H9 (cell line): Measurements from ENCODE around the gene RAD21L1. TPM values are rescaled to one million over a fixed set of nuclear protein-coding genes. Genes with fewer than 3 reads are reported as not detected.

Experiments used
- DNase-seq: peaks from one replicate; pipeline ENCODE4 v3.0.0-alpha.2; 2017
- H2AFZ ChIP-seq: one replicate; pipeline ENCODE4 v1.6.1; 2013; ENCODE audit warnings: mild to moderate bottlenecking, low read length, control low read depth, moderate library complexity
- H2AK5ac ChIP-seq: 2 replicates; pipeline ENCODE4 v1.6.1; 2013; ENCODE audit warnings: low read length, control low read depth, mixed read lengths; ENCODE audit not compliant: insufficient read length
- H2BK120ac ChIP-seq: one replicate; pipeline ENCODE4 v1.6.1; 2013; ENCODE audit warnings: low read depth, mild to moderate bottlenecking, low read length, control low read depth, inconsistent platforms; ENCODE audit not compliant: poor library complexity, severe bottlenecking
- H2BK12ac ChIP-seq: 2 replicates; pipeline ENCODE4 v1.6.1; 2013; ENCODE audit warnings: low read length, control low read depth, mixed read lengths, low read depth; ENCODE audit not compliant: insufficient read length
- H2BK15ac ChIP-seq: 2 replicates; pipeline ENCODE4 v1.6.1; 2013; ENCODE audit warnings: low read depth, low read length, control low read depth
- H2BK20ac ChIP-seq: one replicate; pipeline ENCODE4 v1.6.1; 2013; ENCODE audit warnings: low read depth, mild to moderate bottlenecking, low read length, control low read depth, inconsistent platforms; ENCODE audit not compliant: poor library complexity, severe bottlenecking
- H2BK5ac ChIP-seq: 2 replicates; pipeline ENCODE4 v1.6.1; 2013; ENCODE audit warnings: low read length, control low read depth, mixed read lengths; ENCODE audit not compliant: insufficient read length
- H3K14ac ChIP-seq: 2 replicates; pipeline ENCODE4 v1.6.1; 2013; ENCODE audit warnings: low read length, control low read depth; ENCODE audit not compliant: insufficient read depth
- H3K18ac ChIP-seq: 2 replicates; pipeline ENCODE4 v1.6.1; 2013; ENCODE audit warnings: low read depth, mild to moderate bottlenecking, mixed read lengths, low read length, control low read depth; ENCODE audit not compliant: insufficient read length
- H3K23ac ChIP-seq: 2 replicates; pipeline ENCODE4 v1.6.1; 2013; ENCODE audit warnings: low read length, control low read depth, mixed read lengths, low read depth; ENCODE audit not compliant: insufficient read length
- H3K23me2 ChIP-seq: 2 replicates; pipeline ENCODE4 v1.6.1; 2013; ENCODE audit warnings: low read depth, mild to moderate bottlenecking, mixed read lengths, low read length, control low read depth; ENCODE audit not compliant: insufficient read length, poor library complexity, severe bottlenecking
- H3K27ac ChIP-seq: 2 replicates; pipeline ENCODE4 v1.5.1; 2013; ENCODE audit warnings: low read length, control low read depth, mixed read lengths, low read depth; ENCODE audit not compliant: insufficient read length
- H3K27me3 ChIP-seq: 2 replicates; pipeline ENCODE4 v1.6.1; 2013; ENCODE audit warnings: low read length, control low read depth, inconsistent platforms; ENCODE audit not compliant: insufficient read depth
- H3K4ac ChIP-seq: 2 replicates; pipeline ENCODE4 v1.6.1; 2013; ENCODE audit warnings: low read depth, mild to moderate bottlenecking, control low read depth, inconsistent platforms, low read length, moderate library complexity
- H3K4me1 ChIP-seq: 2 replicates; pipeline ENCODE4 v1.6.1; 2013; ENCODE audit warnings: low read length, control low read depth, inconsistent platforms; ENCODE audit not compliant: insufficient read depth
- H3K4me2 ChIP-seq: 2 replicates; pipeline ENCODE4 v1.6.1; 2013; ENCODE audit warnings: low read length, control low read depth, mixed read lengths; ENCODE audit not compliant: insufficient read length, insufficient read depth
- H3K56ac ChIP-seq: 2 replicates; pipeline ENCODE4 v1.6.1; 2013; ENCODE audit warnings: low read depth, mild to moderate bottlenecking, mixed read lengths, low read length, control low read depth; ENCODE audit not compliant: insufficient read length
- H3K79me1 ChIP-seq: 2 replicates; pipeline ENCODE4 v1.6.1; 2013; ENCODE audit warnings: low read depth, mild to moderate bottlenecking, moderate library complexity, low read length, control low read depth, inconsistent platforms; ENCODE audit not compliant: insufficient read depth, poor library complexity, severe bottlenecking
- H3K79me2 ChIP-seq: 2 replicates; pipeline ENCODE4 v1.6.1; 2013; ENCODE audit warnings: low read length, control low read depth, inconsistent platforms; ENCODE audit not compliant: insufficient read depth
- H3K9ac ChIP-seq: 2 replicates; pipeline ENCODE4 v1.6.1; 2013; ENCODE audit warnings: low read length, control low read depth, mixed read lengths; ENCODE audit not compliant: insufficient read length; ENCODE audit errors: extremely low read depth
- H3K9me3 ChIP-seq: one replicate; pipeline ENCODE4 v1.6.1; 2013; ENCODE audit warnings: low read depth, low read length, inconsistent platforms; ENCODE audit not compliant: control insufficient read depth
- H3T11ph ChIP-seq: one replicate; pipeline ENCODE4 v1.6.1; 2013; ENCODE audit warnings: mild to moderate bottlenecking, low read length, control low read depth, inconsistent platforms
- H4K20me1 ChIP-seq: one replicate; pipeline ENCODE4 v1.6.1; 2013; ENCODE audit not compliant: control insufficient read depth, insufficient read length, insufficient read depth
- H4K5ac ChIP-seq: 2 replicates; pipeline ENCODE4 v1.6.1; 2013; ENCODE audit warnings: low read depth, mild to moderate bottlenecking, mixed read lengths, low read length, control low read depth; ENCODE audit not compliant: insufficient read length
- H4K8ac ChIP-seq: replicated peaks from 2 replicates; pipeline ENCODE4 v1.6.1; 2013; ENCODE audit warnings: low read length, control low read depth, mixed read lengths, low read depth; ENCODE audit not compliant: insufficient read length
- H4K91ac ChIP-seq: 2 replicates; pipeline ENCODE4 v1.6.1; 2013; ENCODE audit warnings: low read depth, mild to moderate bottlenecking, moderate library complexity, mixed read lengths, low read length, control low read depth; ENCODE audit not compliant: insufficient read length
- H3K27ac Mint-ChIP-seq, 3 experiments: 2 replicates in 2 of 3; 3 replicates in 1 of 3; pipeline ENCODE4 v1.8.0; 2020 to 2021; ENCODE audit warnings: mixed read lengths in 3 of 3, mild to moderate bottlenecking in 1 of 3, moderate library complexity in 1 of 3
- H3K27me3 Mint-ChIP-seq: 2 replicates; pipeline ENCODE4 v1.8.0; 2021; ENCODE audit warnings: low read depth, mild to moderate bottlenecking, moderate library complexity, mixed read lengths
- H3K36me3 Mint-ChIP-seq, 3 experiments: 2 replicates in 2 of 3; 3 replicates in 1 of 3; pipeline ENCODE4 v1.8.0; 2020 to 2021; ENCODE audit warnings: low read depth in 3 of 3, mixed read lengths in 3 of 3; ENCODE audit not compliant: insufficient read depth in 1 of 3
- H3K4me1 Mint-ChIP-seq, 2 experiments: 2 replicates each; pipeline ENCODE4 v1.8.0; 2020; ENCODE audit warnings: mixed read lengths in 2 of 2
- H3K4me3 Mint-ChIP-seq, 2 experiments: 2 replicates in 1 of 2; 3 replicates in 1 of 2; pipeline ENCODE4 v1.8.0; 2020 to 2021; ENCODE audit warnings: mild to moderate bottlenecking in 2 of 2, mixed read lengths in 2 of 2, moderate library complexity in 1 of 2
- H3K9me3 Mint-ChIP-seq, 2 experiments: 2 replicates in 1 of 2; 3 replicates in 1 of 2; pipeline ENCODE4 v1.8.0; 2020; ENCODE audit warnings: mild to moderate bottlenecking in 2 of 2, mixed read lengths in 2 of 2, moderate library complexity in 1 of 2
- WGBS: extraction: QIAGEN DNeasy Blood & Tissue Kit; methylation state at CpG from one replicate; pipeline ENCODE4 v1.1.7; 2013; ENCODE audit warnings: missing lambda C conversion rate, low lambda C conversion rate, mixed read lengths; ENCODE audit not compliant: insufficient read length; ENCODE audit errors: extremely low coverage; 5-methylcytosine and 5-hydroxymethylcytosine counted together
- total RNA-seq: library from RNA; stranded (reverse); gene quantifications from 2 replicates; pipeline ENCODE4 v1.2.1, GENCODE V29; 2021
- TF ChIP-seq, protein P1 (sequence below): fragments of 200-600 bp; sonication (generic); conservative IDR thresholded peaks from 3 replicates; pipeline ENCODE4 v1.8.0; 2021; ENCODE audit warnings: antibody characterized with exemption, mild to moderate bottlenecking

The RAD21L1 gene
- total RNA-seq, 1 experiment from 2014 or later, result not detected

DNA sequence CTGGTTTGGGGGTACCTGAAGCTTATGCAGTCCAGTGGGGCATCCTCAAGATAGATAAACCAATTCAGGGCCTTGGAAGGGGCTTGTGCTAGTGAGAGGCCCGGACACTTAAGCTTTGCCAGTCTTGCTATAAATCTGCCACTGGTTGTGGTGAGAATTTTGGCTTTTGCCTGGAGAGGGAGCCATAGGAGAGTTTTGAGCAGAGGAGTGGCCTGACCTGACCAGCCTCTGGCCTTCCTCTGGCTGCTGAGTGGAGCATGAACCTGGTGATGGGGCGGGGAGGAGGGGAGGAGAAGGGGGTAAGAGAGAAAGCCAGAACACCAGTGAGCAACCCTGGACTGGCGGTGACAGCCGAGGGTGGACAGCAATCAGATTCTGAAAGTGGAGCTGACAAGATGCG lies 48.2 kb upstream of the RAD21L1 start:
- no CpG with 5 or more reads among the region's 5 CpGs for WGBS
- Histone ChIP-seq H2BK5ac (no peak overlapping the region), H3K9ac (no peak overlapping the region), H3K23me2 (no peaks in the 10 kb centered on the region), H3K23ac (no peak overlapping the region), H3K79me1 (no peaks in the 10 kb centered on the region), H2AFZ (no peak overlapping the region), H3K4ac (no peak overlapping the region), H3K4me2 (no peak overlapping the region), H3K4me1 (0 out of 2 replicates have a peak, but pooled peaks cover 3% of the 10 kb centered on the region), H2BK120ac (no peak overlapping the region), H4K5ac (no peak overlapping the region), H4K20me1 (no peaks in the 10 kb centered on the region), H3K27ac (no peak overlapping the region), H3K56ac (no peak overlapping the region), H3K9me3 (no peaks in the 10 kb centered on the region), H4K91ac (no peak overlapping the region), H3K79me2 (no peaks in the 10 kb centered on the region), H3K14ac (no peak overlapping the region), H3K27me3 (no peaks in the 10 kb centered on the region), H2BK15ac (no peak overlapping the region), H2BK12ac (no peak overlapping the region), H4K8ac (no peak overlapping the region), H2AK5ac (no peak overlapping the region), H3K18ac (no peak overlapping the region), H3T11ph (no peak overlapping the region), H2BK20ac (no peak overlapping the region)
- H3K36me3 Mint-ChIP-seq, result peaks cover 1 to 18% (median 4%) of the 10 kb centered on the region in 3 experiments; a peak in 5 of 7 replicates
- H3K27ac Mint-ChIP-seq, result peak overlapping the region in 1 of 3 experiments; percentile 42; a peak in 1 of 7 replicates
- H3K4me1 Mint-ChIP-seq, result peaks cover 7 to 14% of the 10 kb centered on the region in 2 experiments
- TF ChIP-seq, protein P1, sequence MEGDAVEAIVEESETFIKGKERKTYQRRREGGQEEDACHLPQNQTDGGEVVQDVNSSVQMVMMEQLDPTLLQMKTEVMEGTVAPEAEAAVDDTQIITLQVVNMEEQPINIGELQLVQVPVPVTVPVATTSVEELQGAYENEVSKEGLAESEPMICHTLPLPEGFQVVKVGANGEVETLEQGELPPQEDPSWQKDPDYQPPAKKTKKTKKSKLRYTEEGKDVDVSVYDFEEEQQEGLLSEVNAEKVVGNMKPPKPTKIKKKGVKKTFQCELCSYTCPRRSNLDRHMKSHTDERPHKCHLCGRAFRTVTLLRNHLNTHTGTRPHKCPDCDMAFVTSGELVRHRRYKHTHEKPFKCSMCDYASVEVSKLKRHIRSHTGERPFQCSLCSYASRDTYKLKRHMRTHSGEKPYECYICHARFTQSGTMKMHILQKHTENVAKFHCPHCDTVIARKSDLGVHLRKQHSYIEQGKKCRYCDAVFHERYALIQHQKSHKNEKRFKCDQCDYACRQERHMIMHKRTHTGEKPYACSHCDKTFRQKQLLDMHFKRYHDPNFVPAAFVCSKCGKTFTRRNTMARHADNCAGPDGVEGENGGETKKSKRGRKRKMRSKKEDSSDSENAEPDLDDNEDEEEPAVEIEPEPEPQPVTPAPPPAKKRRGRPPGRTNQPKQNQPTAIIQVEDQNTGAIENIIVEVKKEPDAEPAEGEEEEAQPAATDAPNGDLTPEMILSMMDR, result peak; percentile 53; the same call in 2 of the 3 replicates
- H3K27me3 Mint-ChIP-seq, result peaks cover 14% of the 10 kb centered on the region
- no peak overlapping the region for H3K4me3 Mint-ChIP-seq
- peak; percentile 80 for DNase-seq
- no peaks in the 10 kb centered on the region; a peak in 1 of 5 replicates for H3K9me3 Mint-ChIP-seq
